Tibial nerve (tissue), 4 donors: Measurements from ENCODE around the gene KHDRBS1. TPM values are rescaled to one million over a fixed set of nuclear protein-coding genes. Genes with fewer than 3 reads are reported as not detected.
A peak's percentile ranks its signal among the peaks of the same experiment; 100 is the strongest.

ENCODE experiments used
- DNase-seq, 2 donors: peaks; one replicate each; pipeline ENCODE4 v3.0.0-alpha.2; 2019; ENCODE audit warnings: low spot score in 2 of 2
- H3K27ac ChIP-seq, 4 donors: fragments of 200-600 bp; sonication (generic) in 3 of 4; one replicate each; pipeline ENCODE4 v1.5.1; 2017 to 2019; ENCODE audit warnings: mild to moderate bottlenecking in 1 of 4
- H3K27me3 ChIP-seq, 2 donors: fragments of 200-600 bp; sonication (generic) in 1 of 2; one replicate each; pipeline versions ENCODE4 v1.5.1 to v1.6.0; 2017 to 2019
- H3K36me3 ChIP-seq, 3 donors: fragments of 200-600 bp; sonication (generic); one replicate each; pipeline ENCODE4 v1.5.1; 2018 to 2019
- H3K4me1 ChIP-seq, 4 donors: fragments of 200-600 bp; sonication (generic) in 3 of 4; one replicate each; pipeline ENCODE4 v1.5.1; 2017 to 2019
- H3K4me3 ChIP-seq, 4 donors: fragments of 200-600 bp; sonication (generic) in 3 of 4; one replicate each; pipeline ENCODE4 v1.5.1; 2017 to 2019; ENCODE audit warnings: mild to moderate bottlenecking in 1 of 4, moderate library complexity in 1 of 4
- H3K9me3 ChIP-seq, 4 donors: fragments of 200-600 bp; sonication (generic) in 3 of 4; one replicate each; pipeline ENCODE4 v1.5.1; 2017 to 2019
- CTCF ChIP-seq, 5 experiments: fragments of 200-600 bp in 3 of 5; fragments of 450-650 bp in 2 of 5; sonication (generic) in 3 of 5; IDR thresholded peaks; one replicate each; pipeline ENCODE4 v1.5.1; 2016 to 2019; ENCODE audit warnings: antibody characterized with exemption in 5 of 5, mild to moderate bottlenecking in 3 of 5, moderate library complexity in 2 of 5
- EP300 ChIP-seq, 2 donors: sonication (generic); formaldehyde crosslinking; IDR thresholded peaks; one replicate each; pipeline ENCODE4 v1.6.1; 2017; ENCODE audit warnings: antibody characterized with exemption in 2 of 2, mild to moderate bottlenecking in 1 of 2
- POLR2A ChIP-seq, 2 donors: fragments of 450-650 bp; IDR thresholded peaks; one replicate each; pipeline ENCODE4 v1.6.1; 2017; ENCODE audit warnings: antibody characterized with exemption in 2 of 2, mild to moderate bottlenecking in 2 of 2, moderate library complexity in 2 of 2
- WGBS, 2 donors: methylation state at CpG; one replicate each; pipeline ENCODE4 v1.1.5; 2018; 5-methylcytosine and 5-hydroxymethylcytosine counted together
- total RNA-seq, 4 donors: library from RNA; depleted of rRNA; stranded (reverse); fragments of >200 nt; gene quantifications; one replicate each; pipeline ENCODE4 v1.1.0, GENCODE V29; 2016

Gene KHDRBS1
- total RNA-seq, 4 donors from 2014 or later = 61.5 to 92.6 (median 78.6) TPM

- Histone ChIP-seq H3K27ac (peak overlapping the region in 3 of 4 donors; percentile 2 to 55 (median 34)), H3K4me3 (no peak overlapping the region), H3K27me3 (no peaks in the 10 kb centered on the region), H3K36me3 (no peaks in the 10 kb centered on the region), H3K9me3 (no peaks in the 10 kb centered on the region), H3K4me1 (peaks cover 0 to 9% (median 0%) of the 10 kb centered on the region in 4 donors)
- no peak for DNase-seq
- TF ChIP-seq EP300 (IDR thresholded peaks at IDR 0.05) (no peak), CTCF (IDR thresholded peaks at IDR 0.05) (no peak), POLR2A (IDR thresholded peaks at IDR 0.05) (no peak)
- 87 to 88% methylated on average over 6 of the region's 6 CpGs for WGBS, 2 donors
These were observed 29.0 kb upstream of the KHDRBS1 start for GRCh38 chr1:31984419-31985347.

- Histone ChIP-seq H3K27me3 (no peaks in the 10 kb centered on the region), H3K4me1 (peaks cover 0 to 9% (median 0%) of the 10 kb centered on the region in 4 donors), H3K9me3 (no peaks in the 10 kb centered on the region), H3K36me3 (no peaks in the 10 kb centered on the region), H3K4me3 (no peak overlapping the region), H3K27ac (peak overlapping the region in 3 of 4 donors; percentile 2 to 55 (median 34))
- DNase-seq = no peak
- no peak for TF ChIP-seq CTCF (IDR thresholded peaks at IDR 0.05)
- no peak for TF ChIP-seq EP300 (IDR thresholded peaks at IDR 0.05)
- no peak for TF ChIP-seq POLR2A (IDR thresholded peaks at IDR 0.05)
- 20 to 29% methylated on average over 4 of the region's 4 CpGs for WGBS, 2 donors
These were observed 28.2 kb upstream of the KHDRBS1 start for GRCh38 chr1:31985430-31985829.

GRCh38 chr1:31987135-31987619, 26.5 kb upstream of the KHDRBS1 start:
- H3K4me1 ChIP-seq = peaks cover 0 to 22% (median 0%) of the 10 kb centered on the region in 4 donors
- no peak for TF ChIP-seq POLR2A (IDR thresholded peaks at IDR 0.05)
- no peak for TF ChIP-seq CTCF (IDR thresholded peaks at IDR 0.05)
- TF ChIP-seq EP300 (IDR thresholded peaks at IDR 0.05) = no peak
- no peaks in the 10 kb centered on the region for H3K36me3 ChIP-seq
- WGBS, 2 donors = 62 to 66% methylated on average over 7 to 8 of the region's 9 CpGs
- no peak overlapping the region for H3K4me3 ChIP-seq
- H3K27ac ChIP-seq = no peak overlapping the region
- no peak for DNase-seq
- H3K27me3 ChIP-seq = no peaks in the 10 kb centered on the region
- H3K9me3 ChIP-seq = no peaks in the 10 kb centered on the region

DNA sequence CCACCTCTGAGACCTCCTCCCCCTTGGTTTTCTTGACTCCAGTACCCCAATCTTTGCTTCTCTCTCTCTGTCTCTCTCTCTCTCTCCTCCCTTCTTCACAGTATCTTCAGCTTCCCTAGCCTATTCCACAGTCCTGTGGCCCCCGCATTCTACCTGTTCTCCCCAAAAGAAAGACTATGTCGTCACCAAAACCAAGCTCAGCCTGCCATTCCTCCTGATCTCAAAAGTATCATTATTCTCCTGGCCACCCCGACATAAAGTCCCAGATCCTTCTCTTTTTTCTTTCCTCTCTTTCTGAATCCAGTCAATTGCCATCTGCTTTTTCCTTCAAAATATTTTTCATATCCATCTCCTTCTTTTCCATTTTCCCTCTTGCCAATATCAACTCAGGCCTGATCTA, 23.7 kb upstream of the KHDRBS1 start:
- DNase-seq = no peak
- Histone ChIP-seq H3K27ac (no peak overlapping the region), H3K9me3 (no peaks in the 10 kb centered on the region), H3K4me3 (no peak overlapping the region), H3K4me1 (peaks cover 0 to 17% (median 0%) of the 10 kb centered on the region in 4 donors), H3K36me3 (no peaks in the 10 kb centered on the region), H3K27me3 (no peaks in the 10 kb centered on the region)
- TF ChIP-seq POLR2A (IDR thresholded peaks at IDR 0.05) = no peak
- no peak for TF ChIP-seq EP300 (IDR thresholded peaks at IDR 0.05)
- WGBS, 2 donors = 92 to 98% methylated on average over 3 of the region's 3 CpGs

DNA sequence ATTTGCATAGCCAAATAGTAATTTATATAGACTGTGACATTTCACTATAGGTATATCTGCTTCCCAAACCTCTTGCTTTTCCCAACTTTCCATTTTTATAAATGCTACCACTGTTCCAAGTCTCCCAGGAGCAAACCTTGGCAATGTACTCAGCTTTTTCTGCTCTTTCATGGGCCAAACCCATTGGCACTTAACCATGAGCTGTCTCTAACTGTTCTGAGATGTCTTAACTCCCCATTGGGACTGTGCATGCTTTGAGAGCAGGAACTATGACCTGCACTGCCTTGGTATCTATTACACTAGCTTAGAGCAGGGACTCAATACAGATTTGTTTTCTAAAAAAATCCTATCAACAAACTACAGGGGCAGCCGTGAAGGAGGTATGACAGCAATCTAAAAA, 22.5 kb upstream of the KHDRBS1 start:
- Histone ChIP-seq H3K27me3 (no peaks in the 10 kb centered on the region), H3K27ac (no peak overlapping the region), H3K4me1 (peaks cover 0 to 13% (median 0%) of the 10 kb centered on the region in 4 donors), H3K4me3 (no peak overlapping the region), H3K9me3 (no peaks in the 10 kb centered on the region), H3K36me3 (no peaks in the 10 kb centered on the region)
- no peak for TF ChIP-seq CTCF (IDR thresholded peaks at IDR 0.05)
- TF ChIP-seq POLR2A (IDR thresholded peaks at IDR 0.05) = no peak
- no peak for TF ChIP-seq EP300 (IDR thresholded peaks at IDR 0.05)
- WGBS, 2 donors = 23 to 52% methylated on average over 1 of the region's 1 CpG
- peak in 1 of 2 donors; percentile 33 for DNase-seq
